ENCODE measurements around the gene ANKRD37.

Gene ANKRD37

GRCh38 chr4:185424905-185425646, 28.4 kb downstream of the ANKRD37 start:
- Histone ChIP-seq H3K4me1 (ENCODE audit: insufficient read depth, low read length) (peaks cover 32% of the 10 kb centered on the region), H3K9me3 (ENCODE audit: insufficient read depth, low read length, severe bottlenecking) (no peaks in the 10 kb centered on the region), H4K20me1 (ENCODE audit: insufficient read depth, low read length) (no peaks in the 10 kb centered on the region), H3K27me3 (ENCODE audit: insufficient read depth, low read length, poor library complexity) (no peaks in the 10 kb centered on the region), H2AFZ (ENCODE audit: low read depth, low read length) (peak overlapping the region; percentile 99), H3K36me3 (ENCODE audit: insufficient read depth, low read length) (peaks cover 13% of the 10 kb centered on the region), H3K4me2 (ENCODE audit: insufficient read depth, low read length) (peak overlapping the region; percentile 94), H3K27ac (ENCODE audit: low read length) (peak overlapping the region; percentile 95), H3K9ac (ENCODE audit: low read depth, low read length) (peak overlapping the region; percentile 83), H3K79me2 (ENCODE audit: insufficient read depth, low read length) (peaks cover 29% of the 10 kb centered on the region), H3K4me3 (ENCODE audit: low read depth in 1 of 2, low read length in 2 of 2) (peak overlapping the region; percentile 89 to 98)
- TF ChIP-seq EZH2 (IDR thresholded peaks at IDR 0.05; ENCODE audit: borderline replicate concordance, low read depth, low read length, severe bottlenecking), result no peak
- TF ChIP-seq, protein P1, sequence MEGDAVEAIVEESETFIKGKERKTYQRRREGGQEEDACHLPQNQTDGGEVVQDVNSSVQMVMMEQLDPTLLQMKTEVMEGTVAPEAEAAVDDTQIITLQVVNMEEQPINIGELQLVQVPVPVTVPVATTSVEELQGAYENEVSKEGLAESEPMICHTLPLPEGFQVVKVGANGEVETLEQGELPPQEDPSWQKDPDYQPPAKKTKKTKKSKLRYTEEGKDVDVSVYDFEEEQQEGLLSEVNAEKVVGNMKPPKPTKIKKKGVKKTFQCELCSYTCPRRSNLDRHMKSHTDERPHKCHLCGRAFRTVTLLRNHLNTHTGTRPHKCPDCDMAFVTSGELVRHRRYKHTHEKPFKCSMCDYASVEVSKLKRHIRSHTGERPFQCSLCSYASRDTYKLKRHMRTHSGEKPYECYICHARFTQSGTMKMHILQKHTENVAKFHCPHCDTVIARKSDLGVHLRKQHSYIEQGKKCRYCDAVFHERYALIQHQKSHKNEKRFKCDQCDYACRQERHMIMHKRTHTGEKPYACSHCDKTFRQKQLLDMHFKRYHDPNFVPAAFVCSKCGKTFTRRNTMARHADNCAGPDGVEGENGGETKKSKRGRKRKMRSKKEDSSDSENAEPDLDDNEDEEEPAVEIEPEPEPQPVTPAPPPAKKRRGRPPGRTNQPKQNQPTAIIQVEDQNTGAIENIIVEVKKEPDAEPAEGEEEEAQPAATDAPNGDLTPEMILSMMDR (IDR thresholded peaks at IDR 0.05; ENCODE audit: borderline replicate concordance, extremely low read depth, low read length, poor library complexity, severe bottlenecking), result no peak
- ATAC-seq (ENCODE audit: insufficient read depth, low read depth), result peak; percentile 24
- no peak for DNase-seq

DNA sequence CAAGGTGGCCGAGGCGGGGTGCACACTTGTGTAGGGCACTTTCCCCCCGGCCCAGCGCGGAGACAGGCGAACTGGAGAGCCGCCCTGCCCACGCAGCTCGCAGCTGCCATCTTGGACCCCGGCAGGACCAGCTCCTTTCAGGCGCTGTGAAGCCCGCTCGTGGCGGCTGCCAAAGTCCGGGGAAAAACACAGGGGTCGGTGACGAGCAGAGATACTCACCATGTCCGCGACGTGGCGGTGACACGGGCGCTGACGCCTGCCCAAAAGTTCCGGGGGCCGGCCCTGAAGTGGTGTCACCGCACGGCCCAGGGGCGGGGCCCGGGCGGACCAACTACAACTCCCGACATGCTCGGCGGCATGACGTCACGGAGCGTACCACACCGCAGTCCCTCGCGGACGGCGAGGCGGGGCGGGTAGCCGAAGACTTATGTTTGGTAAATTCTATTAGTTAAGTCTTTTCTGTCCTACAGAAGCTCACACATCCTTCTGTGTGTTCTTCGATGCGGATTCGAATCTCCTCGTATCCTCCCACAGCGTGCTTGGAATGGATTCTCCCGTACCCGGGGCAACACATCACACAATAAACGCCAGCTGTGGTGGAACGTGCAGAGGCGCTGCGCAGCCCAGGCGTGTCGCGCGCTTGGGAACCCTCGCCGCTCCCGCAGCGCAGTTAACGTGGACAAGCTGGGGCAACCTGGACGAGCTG, 29.2 kb downstream of the ANKRD37 start, which contains the start of gene UFSP2:
Gene UFSP2 (minus strand): TSS at position 318 of the 706 bp plus-strand sequence. CDS start 96 bp downstream, at position 222.
- Histone ChIP-seq H3K4me3 (ENCODE audit: low read depth in 1 of 2, low read length in 2 of 2) (peak within 1 kb of the TSS; percentile 89 to 98), H3K4me1 (ENCODE audit: insufficient read depth, low read length) (peaks cover 32% of the 10 kb centered on the region), H3K4me2 (ENCODE audit: insufficient read depth, low read length) (peak within 1 kb of the TSS; percentile 94), H4K20me1 (ENCODE audit: insufficient read depth, low read length) (no peaks in the 10 kb centered on the region), H3K9ac (ENCODE audit: low read depth, low read length) (peak within 1 kb of the TSS; percentile 83), H3K9me3 (ENCODE audit: insufficient read depth, low read length, severe bottlenecking) (no peaks in the 10 kb centered on the region), H3K79me2 (ENCODE audit: insufficient read depth, low read length) (peaks cover 29% of the 10 kb centered on the region), H3K27me3 (ENCODE audit: insufficient read depth, low read length, poor library complexity) (no peaks in the 10 kb centered on the region), H3K36me3 (ENCODE audit: insufficient read depth, low read length) (peaks cover 13% of the 10 kb centered on the region), H2AFZ (ENCODE audit: low read depth, low read length) (peak within 1 kb of the TSS; percentile 99), H3K27ac (ENCODE audit: low read length) (peak within 1 kb of the TSS; percentile 95)
- DNase-seq (peak; percentile 81), ATAC-seq (ENCODE audit: insufficient read depth, low read depth) (peak; percentile 91)
- no peak for TF ChIP-seq EZH2 (IDR thresholded peaks at IDR 0.05; ENCODE audit: borderline replicate concordance, low read depth, low read length, severe bottlenecking)
- TF ChIP-seq, protein P1 (IDR thresholded peaks at IDR 0.05; ENCODE audit: borderline replicate concordance, extremely low read depth, low read length, poor library complexity, severe bottlenecking), result no peak

DNA sequence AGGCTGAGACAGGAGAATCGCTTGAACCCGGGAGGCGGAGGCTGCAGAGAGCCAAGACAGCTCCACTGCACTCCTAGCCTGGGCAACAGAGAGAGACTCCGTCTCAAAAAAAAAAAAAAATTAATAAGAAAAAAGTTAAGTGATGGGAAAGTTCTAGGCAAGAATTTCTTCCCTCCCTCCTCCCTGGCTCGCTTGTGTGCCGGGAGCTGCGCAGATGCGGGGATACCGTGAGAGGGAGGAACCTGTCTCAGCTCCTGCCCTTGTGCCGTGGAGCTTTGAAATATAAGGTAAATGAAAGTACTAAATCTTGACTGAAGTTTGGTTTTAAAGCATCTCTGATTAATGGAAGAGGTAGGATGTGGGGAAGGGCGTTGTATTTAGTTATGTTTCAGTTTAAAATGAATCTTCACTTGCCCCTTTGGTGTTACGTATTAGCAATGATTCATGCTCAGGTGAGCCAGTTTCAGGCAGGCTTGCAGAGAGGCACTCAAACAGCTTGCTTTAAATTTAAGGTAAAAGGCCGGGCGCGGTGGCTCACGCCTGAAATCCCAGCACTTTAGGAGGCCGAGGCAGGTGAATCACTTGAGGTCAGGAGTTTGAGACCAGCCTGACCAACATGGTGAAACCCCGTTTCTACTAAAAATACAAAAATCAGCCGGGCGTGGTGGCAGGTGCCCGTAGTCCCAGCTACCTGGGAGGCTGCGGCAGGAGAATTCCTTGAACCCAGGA, 30.5 kb downstream of the ANKRD37 start:
- Histone ChIP-seq H3K4me3 (ENCODE audit: low read depth in 1 of 2, low read length in 2 of 2) (no peak overlapping the region), H4K20me1 (ENCODE audit: insufficient read depth, low read length) (no peaks in the 10 kb centered on the region), H3K4me1 (ENCODE audit: insufficient read depth, low read length) (peaks cover 32% of the 10 kb centered on the region), H3K27ac (ENCODE audit: low read length) (no peak overlapping the region), H3K79me2 (ENCODE audit: insufficient read depth, low read length) (peaks cover 23% of the 10 kb centered on the region), H3K4me2 (ENCODE audit: insufficient read depth, low read length) (no peak overlapping the region), H2AFZ (ENCODE audit: low read depth, low read length) (no peak overlapping the region), H3K27me3 (ENCODE audit: insufficient read depth, low read length, poor library complexity) (no peaks in the 10 kb centered on the region), H3K9me3 (ENCODE audit: insufficient read depth, low read length, severe bottlenecking) (no peaks in the 10 kb centered on the region), H3K36me3 (ENCODE audit: insufficient read depth, low read length) (peaks cover 1% of the 10 kb centered on the region), H3K9ac (ENCODE audit: low read depth, low read length) (no peak overlapping the region)
- ATAC-seq (ENCODE audit: insufficient read depth, low read depth) (no peak), DNase-seq (no peak)
- no peak for TF ChIP-seq EZH2 (IDR thresholded peaks at IDR 0.05; ENCODE audit: borderline replicate concordance, low read depth, low read length, severe bottlenecking)
- TF ChIP-seq, protein P1 (IDR thresholded peaks at IDR 0.05; ENCODE audit: borderline replicate concordance, extremely low read depth, low read length, poor library complexity, severe bottlenecking), result no peak

All from DND-41 (cell line).